GM18868 (cell line): ENCODE results near the gene PI4K2B.
"Not testable (repeated sequence)": the region's sequence is repeated elsewhere in the genome, so short reads cannot be mapped to it uniquely, and the experiment has no call there.

Experiments
- ATAC-seq: cut with Tn5 transposase; IDR thresholded peaks from one replicate; pipeline ENCODE4 v1.9.1; 2021; ENCODE audit warnings: mild to moderate bottlenecking, moderate library complexity; ENCODE audit not compliant: unreplicated experiment

The PI4K2B gene

DNA sequence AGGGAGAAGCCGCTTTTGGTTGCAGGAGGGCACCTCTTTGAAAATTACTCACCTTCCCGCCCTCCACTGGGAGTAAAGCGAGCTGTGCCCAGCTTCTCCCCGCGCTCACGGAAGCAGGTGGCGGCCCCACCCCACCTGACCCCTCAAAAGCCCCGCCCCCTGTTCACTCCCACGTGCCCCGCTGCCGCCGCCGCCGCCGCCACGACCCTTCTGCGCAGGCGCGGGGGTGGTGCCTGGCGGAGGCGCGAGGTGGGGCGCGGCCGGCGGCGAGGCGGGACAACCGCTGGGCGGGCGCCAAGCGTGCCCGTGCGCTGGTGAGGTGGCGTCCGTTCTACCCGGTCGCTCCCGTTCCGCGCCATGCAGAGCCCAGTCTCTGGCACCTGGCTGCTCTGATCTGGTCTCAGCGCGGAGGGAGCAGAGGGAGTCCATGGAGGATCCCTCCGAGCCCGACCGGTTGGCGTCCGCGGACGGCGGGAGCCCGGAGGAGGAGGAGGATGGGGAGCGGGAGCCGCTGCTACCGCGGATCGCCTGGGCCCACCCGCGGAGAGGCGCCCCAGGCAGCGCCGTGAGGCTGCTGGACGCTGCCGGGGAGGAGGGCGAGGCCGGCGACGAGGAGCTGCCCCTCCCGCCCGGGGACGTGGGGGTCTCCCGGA lies at the start of gene PI4K2B:
Gene PI4K2B, plus strand, starts transcription at position 297 of the 653 bp plus-strand sequence. Its CDS starts 131 bp downstream, at position 428.
- ATAC-seq = peak; percentile 73

DNA sequence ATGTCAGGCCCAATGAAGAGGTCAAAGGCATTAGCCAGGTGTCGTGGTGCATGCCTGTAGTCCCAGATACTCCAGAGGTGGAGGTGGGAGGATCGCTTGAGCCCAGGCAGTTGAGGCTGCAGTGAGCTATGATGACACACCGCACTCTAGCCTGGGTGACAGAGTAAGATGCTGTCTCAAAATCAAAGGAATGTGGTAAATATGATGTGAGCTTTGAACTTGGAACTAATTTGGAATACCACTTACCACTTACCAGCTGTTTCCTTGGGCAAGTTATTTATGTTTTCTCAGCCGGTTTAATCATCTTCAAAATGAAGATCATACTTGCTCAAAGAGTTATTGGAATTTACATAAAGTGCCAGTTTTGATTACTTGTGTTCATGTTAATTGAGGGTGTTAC lies 49.8 kb upstream of the PI4K2B start:
- no peak for ATAC-seq

DNA sequence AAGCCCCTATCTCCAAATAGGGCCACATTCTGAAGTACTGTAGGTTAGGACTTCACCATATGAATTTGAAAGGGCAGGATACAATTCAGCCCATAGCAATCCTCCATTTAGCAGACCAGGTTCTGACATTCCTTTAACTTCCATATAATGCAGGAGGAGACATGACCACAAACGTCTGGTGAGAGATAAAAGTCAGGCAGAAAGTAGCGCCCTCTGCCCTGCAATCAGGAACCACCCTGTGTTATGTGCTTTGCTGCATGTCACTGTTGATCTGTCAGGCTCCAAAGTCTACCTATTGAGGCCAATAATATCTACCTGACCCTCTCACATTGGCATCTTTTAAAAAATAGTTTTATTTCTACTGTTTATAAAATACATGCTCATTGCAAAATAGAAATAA lies 43.4 kb upstream of the PI4K2B start:
- no peak for ATAC-seq

DNA sequence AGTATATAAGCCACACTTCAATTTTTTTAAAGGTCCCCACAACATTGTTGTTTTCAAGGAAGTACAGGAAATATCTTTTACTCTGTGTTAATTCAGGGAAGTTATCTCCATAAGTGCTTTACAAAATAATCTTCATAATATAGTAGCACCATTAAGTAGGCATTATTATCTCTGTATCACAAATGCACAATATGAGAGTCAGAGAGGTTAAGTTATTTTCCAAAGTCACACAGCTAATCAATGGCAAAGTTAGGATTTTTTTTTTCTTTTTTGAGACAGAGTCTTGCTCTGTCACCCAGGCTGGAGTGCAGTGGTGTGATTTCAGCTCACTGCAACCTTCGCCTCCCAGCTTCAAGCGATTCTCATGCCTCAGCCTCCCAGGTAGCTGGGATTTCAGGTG lies 35.1 kb upstream of the PI4K2B start:
- ATAC-seq = no peak

DNA sequence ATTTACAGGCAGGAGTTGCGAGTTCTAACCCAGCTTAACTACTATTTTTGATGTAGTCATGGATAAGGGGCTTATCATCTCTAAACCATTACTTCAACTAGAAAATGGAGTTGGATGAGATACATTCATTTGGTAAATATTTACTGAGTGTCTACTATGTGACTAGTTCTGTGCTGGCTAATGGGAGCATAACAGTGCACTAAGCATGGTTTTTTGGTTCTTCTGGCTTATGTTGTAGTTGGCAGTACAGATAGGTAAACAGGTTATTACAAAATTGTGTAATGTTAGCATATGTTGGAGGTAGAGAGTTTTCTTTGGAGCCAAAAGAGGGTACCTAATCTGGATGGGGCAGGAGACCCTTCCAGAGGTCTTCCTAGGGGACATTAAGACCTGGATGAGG lies 25.8 kb upstream of the PI4K2B start:
- ATAC-seq = no peak

DNA sequence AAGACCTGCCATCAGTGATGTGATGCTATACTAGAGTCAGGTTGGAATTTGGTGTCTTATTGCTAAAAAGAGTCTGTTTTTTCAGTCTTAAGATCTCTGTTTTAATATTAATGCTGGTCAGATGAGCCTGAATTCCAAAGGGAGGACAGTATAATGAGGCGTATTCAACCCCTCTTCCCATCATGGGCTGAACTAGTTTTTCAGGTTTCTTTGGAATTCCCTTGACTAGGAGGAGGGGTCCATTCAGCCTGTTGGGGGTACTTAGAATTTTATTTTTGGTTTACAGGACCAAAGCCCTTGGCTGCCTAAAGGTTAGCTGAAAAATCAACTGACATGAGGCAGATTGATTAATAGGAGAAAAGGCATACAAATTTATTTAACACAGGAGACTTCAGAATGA lies 24.1 kb upstream of the PI4K2B start:
- ATAC-seq = no peak

DNA sequence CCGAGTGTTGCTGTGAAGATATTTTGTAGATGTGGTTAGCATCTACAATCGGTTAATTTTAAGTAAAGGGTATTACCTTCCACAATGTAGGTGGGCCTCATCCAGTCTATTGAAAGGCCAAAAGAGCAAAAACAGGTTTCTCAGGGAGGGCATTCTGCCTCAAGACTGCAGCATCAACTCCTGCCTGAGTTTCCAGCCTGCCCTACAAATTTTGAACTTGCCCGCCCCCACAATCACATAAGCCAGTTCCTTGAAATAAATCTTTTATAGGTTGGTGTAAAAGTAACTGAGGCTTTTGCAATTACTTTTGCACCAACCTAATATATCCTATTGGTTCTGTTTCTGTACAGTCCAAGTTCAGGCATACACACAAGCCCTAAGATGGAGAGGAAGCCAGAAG lies 22.1 kb upstream of the PI4K2B start:
- no peak for ATAC-seq

DNA sequence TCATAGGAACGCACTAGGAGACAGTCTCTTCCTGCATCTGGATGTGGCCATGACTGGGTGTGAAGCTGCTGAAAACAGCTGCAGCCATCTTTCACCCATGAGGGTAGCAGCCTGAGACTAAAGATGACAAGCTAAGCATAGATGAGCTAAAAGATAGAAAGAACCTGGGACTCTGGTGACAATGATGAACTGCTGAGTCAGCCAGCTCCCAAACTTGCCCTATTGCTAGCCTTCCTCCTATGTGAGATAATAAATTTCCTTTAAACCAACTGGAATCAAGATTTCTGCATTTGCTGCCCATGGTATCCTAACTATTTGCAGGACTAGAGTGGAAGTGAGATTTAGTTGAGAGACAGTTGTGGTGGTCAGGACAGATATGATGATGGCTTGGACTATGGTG lies 21.0 kb upstream of the PI4K2B start:
- no peak for ATAC-seq

DNA sequence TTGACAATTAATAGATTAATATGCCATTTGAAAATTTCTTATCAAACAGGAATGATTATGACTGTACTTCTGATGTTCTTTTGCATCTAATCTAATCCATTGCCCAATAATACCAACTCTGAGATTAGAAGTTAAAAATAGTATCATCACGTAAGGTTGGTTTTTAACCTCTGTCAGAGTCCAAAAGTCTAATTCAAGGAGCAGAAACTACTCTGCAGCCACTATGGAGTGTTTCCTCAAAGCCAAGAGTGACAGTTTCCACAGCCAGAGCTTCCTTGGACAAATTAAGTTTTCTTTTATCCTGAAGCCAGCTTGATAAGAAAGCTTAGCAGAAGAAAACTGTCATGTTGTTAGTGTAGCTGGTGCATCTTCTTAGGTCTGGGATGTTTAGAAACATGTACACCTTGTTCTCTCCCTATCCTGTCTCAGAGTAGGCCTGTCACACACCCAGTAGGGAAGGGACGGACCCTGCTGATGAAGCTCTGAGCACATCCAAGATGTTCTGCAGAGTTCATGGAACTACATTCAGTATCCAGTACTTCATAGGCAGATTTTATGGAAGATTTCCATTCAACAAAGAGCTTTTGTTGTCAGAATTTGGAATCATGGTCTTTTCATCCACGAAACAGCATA lies 20.4 kb upstream of the PI4K2B start:
- no peak for ATAC-seq

DNA sequence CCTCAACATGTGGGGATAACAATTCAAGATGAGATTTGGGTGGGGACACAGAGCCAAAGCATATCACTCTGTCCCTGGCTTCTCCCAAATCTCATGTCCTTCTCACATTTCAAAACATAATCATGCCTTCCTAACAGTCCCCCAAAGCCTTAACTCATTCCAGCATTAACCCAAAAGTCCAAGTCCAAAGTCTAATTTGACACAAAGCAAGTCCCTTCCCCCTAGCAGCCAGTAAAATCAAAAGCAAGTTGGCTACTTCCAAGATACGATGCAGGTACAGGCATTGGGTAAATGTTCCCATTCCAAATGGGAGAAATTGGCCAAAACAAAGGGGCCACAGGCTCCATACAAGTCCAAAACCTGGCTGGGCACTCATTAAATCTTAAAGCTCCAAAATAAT lies 19.1 kb upstream of the PI4K2B start:
- not testable (repeated sequence) for ATAC-seq

DNA sequence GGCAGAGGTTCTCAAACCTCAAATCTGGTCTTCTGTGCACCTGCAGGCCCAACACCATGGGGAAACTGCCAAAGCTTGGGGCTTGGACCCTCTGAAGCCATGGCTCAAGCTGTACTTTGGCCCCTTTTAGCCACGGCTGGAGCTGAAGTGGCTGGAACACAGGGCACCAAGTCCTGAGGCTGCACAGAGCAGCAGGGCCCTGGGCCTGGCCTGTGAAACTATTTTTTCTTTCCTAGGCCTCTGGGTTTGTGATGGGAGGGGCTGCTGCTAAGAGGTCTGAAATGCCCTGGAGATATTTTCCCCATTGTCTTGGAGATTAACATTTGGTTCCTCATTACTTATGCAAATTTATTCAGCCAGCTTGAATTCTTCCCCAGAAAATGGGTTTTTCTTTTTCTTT lies 18.3 kb upstream of the PI4K2B start:
- ATAC-seq = no peak

DNA sequence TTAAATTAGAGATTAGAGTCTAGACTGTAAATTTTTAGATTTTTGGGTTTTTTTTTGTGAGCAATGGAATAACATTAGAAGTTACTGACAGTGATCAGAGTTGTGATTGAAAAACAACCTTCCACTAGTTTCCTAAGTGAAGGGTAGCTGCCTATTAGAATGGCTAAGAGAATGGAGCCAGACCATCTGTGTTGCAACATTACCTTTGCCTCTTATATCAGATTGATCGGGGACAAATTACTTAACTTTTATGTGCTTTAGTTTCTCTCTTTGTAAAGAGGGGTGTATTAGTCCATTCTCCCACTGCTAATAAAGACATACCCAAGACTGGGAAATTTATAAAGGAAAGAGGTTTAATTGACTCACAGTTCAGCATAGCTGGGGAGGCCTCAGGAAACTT lies 12.5 kb upstream of the PI4K2B start:
- no peak for ATAC-seq

DNA sequence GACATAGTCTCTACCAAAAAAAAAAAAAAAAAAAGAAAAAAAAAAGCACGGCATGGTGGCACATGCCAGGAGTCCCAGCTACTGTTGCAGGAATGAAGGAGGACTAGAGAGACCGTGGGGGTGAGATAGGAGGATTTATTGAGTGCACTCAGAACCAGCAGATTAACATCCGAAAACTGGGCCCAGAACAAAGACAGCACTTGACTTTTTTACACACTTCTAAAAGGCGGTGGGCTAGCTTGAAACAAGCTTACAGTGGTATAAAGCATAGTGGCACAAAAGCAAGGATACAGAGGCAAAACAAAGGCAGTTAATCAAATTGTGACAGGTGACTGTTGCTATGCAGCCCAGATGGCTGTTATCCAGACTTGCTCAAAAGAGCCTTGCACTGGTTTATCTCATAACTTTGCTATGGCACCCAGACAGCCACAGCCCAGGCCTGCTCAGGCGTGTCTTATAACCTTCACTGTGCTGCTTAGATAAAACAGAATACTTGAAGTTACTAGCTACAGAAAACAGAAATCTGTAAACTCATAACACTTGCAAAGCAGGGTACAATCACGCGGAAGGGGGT lies 9.9 kb upstream of the PI4K2B start:
- no peak for ATAC-seq

DNA sequence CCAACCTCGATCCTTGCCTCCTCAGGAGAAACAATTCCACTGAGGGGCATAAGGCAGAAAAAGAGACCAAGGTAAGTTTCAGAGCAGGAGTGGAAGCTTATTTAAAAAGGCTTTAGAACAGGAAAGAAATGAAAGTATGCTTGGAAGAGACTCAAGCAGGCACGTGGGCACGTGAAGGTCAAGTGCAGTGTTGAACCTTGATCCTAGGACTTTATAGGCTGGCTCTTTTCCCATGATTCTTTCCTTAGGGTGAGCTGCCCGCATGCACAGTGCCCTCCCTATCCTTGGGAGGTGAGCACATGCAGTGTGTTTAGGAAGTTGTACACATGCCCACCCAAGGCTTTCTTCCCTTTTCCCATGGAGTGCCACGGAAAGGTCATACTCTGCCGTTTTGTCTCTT lies 4.0 kb upstream of the PI4K2B start:
- ATAC-seq = no peak

DNA sequence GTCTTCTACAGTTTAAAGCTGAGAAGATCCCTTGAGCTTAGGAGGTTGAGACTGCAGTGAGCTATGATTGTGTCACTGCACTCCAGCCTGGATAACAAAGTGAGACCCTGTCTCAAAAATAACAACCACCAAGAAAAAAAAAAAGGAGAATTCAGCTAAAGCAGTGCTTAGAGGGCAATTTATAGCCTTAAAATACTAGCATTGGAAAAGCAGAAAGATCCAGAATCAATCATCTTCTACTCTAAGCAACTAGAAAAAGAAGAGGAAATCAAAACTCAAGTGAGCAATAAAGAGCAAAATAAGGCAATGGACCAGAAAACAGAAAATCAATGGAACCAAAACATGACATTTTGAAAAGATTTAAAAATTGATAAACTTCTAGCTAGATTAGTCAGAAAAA lies 639 bp upstream of the PI4K2B start:
- ATAC-seq = no peak

DNA sequence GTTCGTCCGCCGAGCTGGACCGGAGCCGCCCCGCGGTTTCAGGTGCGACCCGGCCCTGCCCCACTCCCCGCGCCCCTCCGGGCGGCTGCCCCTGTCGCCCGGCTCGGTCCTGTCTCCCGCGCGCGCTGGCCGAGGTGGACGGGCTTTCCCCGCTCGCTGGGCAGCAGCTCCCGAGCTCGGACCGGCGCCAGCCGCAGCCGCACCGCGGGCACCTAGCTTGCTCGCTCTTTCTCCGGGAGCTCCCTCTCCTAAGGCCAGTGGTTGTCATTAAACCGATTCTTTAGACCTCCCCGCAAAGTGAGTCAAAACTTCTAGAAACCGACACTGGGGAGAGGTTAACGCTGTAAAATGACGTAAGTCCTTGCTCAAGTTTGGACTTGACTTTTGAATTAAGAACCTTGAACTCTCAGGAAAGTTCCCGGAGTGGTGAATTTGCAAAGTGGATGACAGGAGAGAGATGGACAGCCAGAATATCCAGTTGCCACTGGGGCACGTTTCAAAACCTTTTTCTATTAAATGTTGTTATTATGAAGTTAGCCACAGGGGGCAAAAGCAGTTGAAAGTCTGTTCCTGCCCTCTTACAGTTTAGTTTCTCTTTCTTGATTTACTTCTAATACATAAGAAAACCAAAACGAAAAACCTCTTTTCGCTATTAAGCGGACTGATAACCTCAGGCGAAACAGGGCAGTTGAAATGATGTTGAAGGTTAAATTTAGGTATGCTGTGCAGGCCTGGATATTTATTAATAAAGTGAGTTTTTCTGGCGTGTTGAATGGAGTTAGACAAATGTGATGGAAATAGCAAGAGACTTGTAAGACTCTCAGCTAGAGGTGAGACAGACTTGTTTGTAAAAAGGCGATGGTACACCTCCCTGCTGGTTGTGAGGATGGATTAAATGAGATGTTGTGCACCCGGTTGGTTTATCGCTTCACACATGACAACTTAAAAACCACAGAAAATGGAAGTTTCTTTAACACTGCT lies 847 bp downstream of the PI4K2B start:
- peak; percentile 64 for ATAC-seq

DNA sequence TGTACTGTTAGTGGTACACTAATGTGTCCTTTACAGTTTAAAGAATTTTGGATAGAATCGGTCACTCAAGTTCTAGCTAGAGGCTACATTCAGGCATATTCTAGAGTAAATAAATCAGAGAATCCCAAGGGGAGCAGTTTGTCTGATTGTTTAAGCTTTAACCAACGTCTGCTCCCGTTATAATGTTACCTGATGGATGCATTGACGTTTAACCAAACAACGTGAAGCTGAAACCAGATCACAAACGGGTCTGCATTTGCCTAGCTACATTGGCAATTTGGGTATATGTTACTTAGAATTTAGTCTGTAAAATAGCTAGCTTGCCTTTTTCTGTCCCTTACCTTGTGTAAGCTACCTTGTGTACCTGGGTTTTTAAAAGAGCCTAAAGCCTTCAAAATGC lies 1.6 kb downstream of the PI4K2B start:
- no peak for ATAC-seq

DNA sequence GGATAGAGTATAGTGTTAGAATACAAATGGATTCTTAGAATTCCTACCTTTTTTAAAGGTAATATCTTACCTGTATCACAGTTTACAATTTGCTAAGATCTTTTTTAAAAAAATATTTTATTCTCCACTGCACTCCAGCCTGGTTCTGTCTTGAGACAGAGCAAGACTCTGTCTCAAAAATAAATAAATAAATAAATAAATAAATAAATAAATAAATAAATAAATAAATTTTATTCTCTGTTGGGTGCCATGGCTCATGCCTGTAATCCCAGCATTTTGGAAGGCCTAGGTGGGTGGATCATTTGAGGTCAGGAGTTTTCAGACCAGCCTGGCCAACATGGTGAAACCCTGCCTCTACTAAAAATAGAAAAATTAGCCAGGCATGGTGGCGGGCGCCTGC lies 2.2 kb downstream of the PI4K2B start:
- ATAC-seq = not testable (repeated sequence)

DNA sequence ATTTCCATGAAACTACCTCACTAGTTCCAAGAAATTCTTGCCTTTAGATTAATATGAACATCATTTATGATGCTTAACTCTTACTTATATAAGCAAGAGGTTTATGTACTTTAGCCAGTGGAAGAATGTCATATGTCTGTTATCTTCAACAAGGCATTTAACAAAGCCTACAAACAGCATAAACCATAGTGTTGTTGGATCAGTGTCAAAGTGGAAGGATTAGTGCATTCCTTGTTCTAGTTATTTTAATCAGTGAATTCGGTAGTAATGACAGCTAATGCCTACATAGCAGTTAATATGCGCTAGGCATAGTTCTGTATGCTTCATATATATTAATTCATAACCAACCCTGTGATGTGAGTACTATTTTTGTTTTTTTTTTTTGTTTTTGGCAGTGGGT lies 3.1 kb downstream of the PI4K2B start:
- ATAC-seq = no peak

DNA sequence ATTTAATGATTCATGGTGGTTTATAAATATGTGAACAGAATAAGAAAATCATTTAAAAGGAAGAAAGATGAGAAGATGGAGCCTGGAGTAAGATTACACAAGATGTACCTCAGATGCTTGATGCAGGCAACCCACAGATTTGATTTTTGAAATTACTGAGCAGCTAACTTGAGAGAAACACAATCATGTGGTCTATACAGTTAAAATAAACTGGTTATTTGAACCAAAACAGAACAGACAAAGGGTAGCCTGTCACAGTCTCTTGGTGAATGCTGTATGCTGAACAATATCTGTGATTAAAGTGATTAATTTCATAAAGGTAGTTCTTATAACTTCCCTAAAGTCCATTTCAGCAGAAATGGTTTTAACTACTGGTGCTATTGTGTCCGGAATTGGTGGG lies 4.2 kb downstream of the PI4K2B start:
- no peak for ATAC-seq

DNA sequence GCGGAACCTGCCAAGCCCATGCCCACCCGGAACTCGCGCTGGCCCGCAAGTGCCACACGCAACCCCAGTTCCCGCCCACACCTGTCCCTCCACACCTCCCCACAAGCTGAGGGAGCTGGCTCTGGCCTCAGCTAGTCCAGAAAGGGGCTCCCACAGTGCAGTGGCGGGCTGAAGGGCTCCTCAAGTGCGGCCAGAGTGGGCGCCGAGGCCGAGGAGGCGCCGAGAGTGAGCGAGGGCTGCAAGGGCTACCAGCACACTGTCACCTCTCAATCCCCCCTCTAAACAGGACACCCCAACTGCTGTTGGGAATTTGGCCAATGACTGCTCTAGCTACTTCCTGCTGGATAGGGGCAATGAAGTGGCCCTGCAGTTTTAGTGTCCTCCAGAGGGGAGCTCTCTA lies 5.7 kb downstream of the PI4K2B start:
- ATAC-seq = not testable (repeated sequence)
